B cell (primary cell): ENCODE data around the gene PAN2. TPM values are rescaled to one million over a fixed set of nuclear protein-coding genes. Genes with fewer than 3 reads are reported as not detected.

Experiments used
- ATAC-seq: fragments of 200-7000 bp; cut with Tn5 transposase; one replicate; pipeline ENCODE4 v1.10.0; 2021; ENCODE audit warnings: low read depth, mild to moderate bottlenecking, moderate number of reproducible peaks, moderate library complexity
- CTCF ChIA-PET: fragments of 350-600 bp; sonication (Branson Sonifier 250); formaldehyde crosslinking; loops from one replicate; lab custom pipeline; 2021; ENCODE audit warnings: antibody characterized with exemption, inconsistent platforms; lab: Charles Lee
- POLR2A ChIA-PET: fragments of 350-600 bp; sonication (Branson Sonifier 250); formaldehyde crosslinking; loops from one replicate; lab custom pipeline; 2021; ENCODE audit warnings: antibody characterized with exemption; lab: Charles Lee
- DNase-seq: peaks from one replicate; pipeline ENCODE4 v3.0.0; 2013
- H2AFZ ChIP-seq: 2 replicates; pipeline ENCODE4 v1.6.1; 2012; ENCODE audit warnings: mild to moderate bottlenecking, low read depth, low read length; ENCODE audit not compliant: insufficient read depth, poor library complexity, severe bottlenecking
- H3K27ac ChIP-seq, 2 donors: 1 replicate in 1 of 2; 2 replicates in 1 of 2; pipeline ENCODE4 v1.5.1; 2012 to 2013; ENCODE audit warnings: low read length in 2 of 2, mild to moderate bottlenecking in 2 of 2, moderate library complexity in 1 of 2
- H3K27me3 ChIP-seq, 4 experiments: fragments of 200-600 bp in 1 of 4; sonication (generic) in 1 of 4; replicated peaks in 1 of 4; 1 replicate in 2 of 4; 2 replicates in 2 of 4; pipeline versions ENCODE4 v1.6.1 to v1.7.0; 2013 to 2016; ENCODE audit warnings: low read length in 3 of 4, mild to moderate bottlenecking in 2 of 4, mixed read lengths in 1 of 4, moderate library complexity in 1 of 4; ENCODE audit not compliant: insufficient read depth in 4 of 4, control insufficient read depth in 3 of 4; ENCODE audit errors: control extremely low read depth in 1 of 4
- H3K36me3 ChIP-seq, 2 experiments: replicated peaks in 1 of 2; 1 replicate in 1 of 2; 2 replicates in 1 of 2; pipeline versions ENCODE4 v1.6.1 to v1.7.1; 2013; ENCODE audit warnings: low read length in 1 of 2; ENCODE audit not compliant: insufficient read depth in 2 of 2, control insufficient read depth in 1 of 2; ENCODE audit errors: control extremely low read depth in 1 of 2, extremely low read depth in 1 of 2
- H3K4me1 ChIP-seq, 2 donors: fragments of 200-600 bp in 1 of 2; sonication (generic) in 1 of 2; 1 replicate in 1 of 2; 2 replicates in 1 of 2; pipeline versions ENCODE4 v1.5.1 to v1.6.1; 2013 to 2017; ENCODE audit warnings: low read length in 2 of 2; ENCODE audit not compliant: control insufficient read depth in 2 of 2, insufficient read depth in 2 of 2
- H3K4me2 ChIP-seq: replicated peaks from 2 replicates; pipeline ENCODE3; 2012; ENCODE audit warnings: mild to moderate bottlenecking, low read depth, low read length; ENCODE audit not compliant: poor library complexity, severe bottlenecking
- H3K4me3 ChIP-seq, 5 experiments: fragments of 200-600 bp in 1 of 5; sonication (generic) in 1 of 5; 1 replicate in 3 of 5; 2 replicates in 2 of 5; pipeline versions ENCODE4 v1.5.1 to v1.7.0; 2011 to 2016; ENCODE audit warnings: low read length in 4 of 5, mild to moderate bottlenecking in 4 of 5, low read depth in 2 of 5, control low read depth in 1 of 5, moderate library complexity in 1 of 5; ENCODE audit not compliant: insufficient read depth in 1 of 5; ENCODE audit errors: control extremely low read depth in 1 of 5, extremely low read depth in 1 of 5
- H3K79me2 ChIP-seq: fragments of 200-600 bp; sonication (generic); one replicate; pipeline ENCODE4 v1.6.0; 2016; ENCODE audit warnings: low read length; ENCODE audit not compliant: control insufficient read depth, insufficient read depth
- H3K9ac ChIP-seq: fragments of 200-600 bp; sonication (generic); 2 replicates; pipeline ENCODE4 v1.6.1; 2017; ENCODE audit warnings: mild to moderate bottlenecking, low read length, moderate library complexity
- H3K9me3 ChIP-seq, 3 donors: one replicate each; pipeline versions ENCODE4 v1.6.1 to v1.7.1; 2013; ENCODE audit warnings: low read length in 2 of 3; ENCODE audit not compliant: control insufficient read depth in 2 of 3, insufficient read depth in 1 of 3; ENCODE audit errors: control extremely low read depth in 1 of 3
- H4K20me1 ChIP-seq: 2 replicates; pipeline ENCODE4 v1.6.0; 2012; ENCODE audit warnings: mild to moderate bottlenecking, low read length; ENCODE audit not compliant: insufficient read depth, control insufficient read depth, poor library complexity, severe bottlenecking
- H3K27ac Mint-ChIP-seq: one replicate; pipeline ENCODE4 v1.8.0; 2021; ENCODE audit warnings: mixed read lengths
- H3K27me3 Mint-ChIP-seq: one replicate; pipeline ENCODE4 v1.8.0; 2021; ENCODE audit warnings: mixed read lengths
- H3K4me1 Mint-ChIP-seq: one replicate; pipeline ENCODE4 v1.8.0; 2021; ENCODE audit warnings: mixed read lengths
- H3K4me3 Mint-ChIP-seq: one replicate; pipeline ENCODE4 v1.8.0; 2021; ENCODE audit warnings: mixed read lengths
- H3K9me3 Mint-ChIP-seq: one replicate; pipeline ENCODE4 v1.8.0; 2022; ENCODE audit warnings: mixed read lengths; ENCODE audit not compliant: insufficient read depth
- CTCF ChIP-seq: fragments of 200-600 bp; IDR thresholded peaks from one replicate; pipeline ENCODE4 v1.8.0; 2022; ENCODE audit warnings: antibody characterized with exemption, mild to moderate bottlenecking
- EZH2 ChIP-seq: IDR thresholded peaks from 2 replicates; pipeline ENCODE4 v1.6.1; 2012; ENCODE audit warnings: borderline replicate concordance, low read depth, mild to moderate bottlenecking, moderate library complexity, low read length; ENCODE audit not compliant: insufficient read depth, poor library complexity, severe bottlenecking
- WGBS: methylation state at CpG from one replicate; pipeline ENCODE4 v1.1.5; 2013; ENCODE audit warnings: missing lambda C conversion rate; ENCODE audit not compliant: insufficient coverage; 5-methylcytosine and 5-hydroxymethylcytosine counted together
- intact Hi-C: fragments of 100-400 bp; cut with micrococcal nuclease; formaldehyde crosslinking; loops from one replicate; pipeline ENCODE4 v1.10.0; 2022
- polyA plus RNA-seq: library from polyadenylated mRNA; depleted of rRNA; stranded (reverse); fragments of >200 nt; gene quantifications from 2 replicates; pipeline ENCODE4 v1.2.3, GENCODE V29; 2012
- total RNA-seq, 2 donors: library from RNA; stranded (reverse); fragments of 120-200 nt in 1 of 2; gene quantifications; 1 replicate in 1 of 2; 2 replicates in 1 of 2; pipeline versions ENCODE4 v1.2.3 to v1.2.4, GENCODE V29; 2013 to 2022

The PAN2 gene
- total and polyA plus RNA-seq, 2 donors (not counting 1 experiment from before 2014, with no cell fraction given) = 211 to 230 TPM

- Histone ChIP-seq H3K4me2 (peak overlapping the region; percentile 93), H3K4me3 (peak overlapping the region; percentile 78 to 91 (median 83)), H4K20me1 (peaks cover 31% of the 10 kb centered on the region), H3K9ac (peak overlapping the region; percentile 81), H3K9me3 (no peaks in the 10 kb centered on the region), H3K4me1 (peaks cover 51 to 61% of the 10 kb centered on the region in 2 donors), H3K36me3 (peaks cover 0 to 4% of the 10 kb centered on the region in 2 experiments), H3K79me2 (peaks cover 75% of the 10 kb centered on the region), H3K27ac (peak overlapping the region; percentile 92 to 95), H2AFZ (peak overlapping the region; percentile 97), H3K27me3 (no peaks in the 10 kb centered on the region)
- Mint-ChIP-seq H3K4me3 (peak overlapping the region; percentile 98), H3K27ac (peak overlapping the region; percentile 97), H3K27me3 (no peaks in the 10 kb centered on the region), H3K9me3 (no peaks in the 10 kb centered on the region), H3K4me1 (peaks cover 58% of the 10 kb centered on the region)
- POLR2A ChIA-PET = interaction anchor here (0.9 to 1.2 kb wide), 3 partner anchors 39 to 110 kb away, joined by 3 to 5 read pairs (median 4); partner anchors contain the start of genes IL23A and SMARCC2
- TF ChIP-seq CTCF (no peak), EZH2 (no peak)
- ATAC-seq (no peak), DNase-seq (no peak)
- CTCF ChIA-PET = interaction anchor here (0.8 to 1.1 kb wide), 3 partner anchors 11 to 180 kb away, joined by 4 to 9 read pairs (median 4); partner anchors contain the start of gene STAT2
- intact Hi-C loops = no loop called here
- whole genome bisulfite sequencing = 1% methylated on average over 10 of the region's 10 CpGs
Observed at GRCh38 chr12:56299308-56299852, 34.4 kb downstream of the PAN2 start.

GRCh38 chr12:56298828-56299227 is 35.0 kb downstream of the PAN2 start:
- H3K9me3 ChIP-seq = no peaks in the 10 kb centered on the region
- peak overlapping the region; percentile 93 for H3K4me2 ChIP-seq
- peaks cover 51 to 61% of the 10 kb centered on the region in 2 donors for H3K4me1 ChIP-seq
- intact Hi-C loops = no loop called here
- POLR2A ChIA-PET = interaction anchor here (1.0 kb wide), 1 partner anchor 17 kb away, joined by 3 read pairs; the partner anchor contains the start of gene CNPY2
- peak overlapping the region; percentile 97 for H3K27ac Mint-ChIP-seq
- H3K4me3 Mint-ChIP-seq = peak overlapping the region; percentile 98
- WGBS = 74% methylated on average over 3 of the region's 5 CpGs
- H3K4me1 Mint-ChIP-seq = peaks cover 60% of the 10 kb centered on the region
- peaks cover 81% of the 10 kb centered on the region for H3K79me2 ChIP-seq
- TF ChIP-seq EZH2 (no peak), CTCF (no peak)
- H3K27me3 Mint-ChIP-seq = no peaks in the 10 kb centered on the region
- ATAC-seq (no peak), DNase-seq (no peak)
- peaks cover 35% of the 10 kb centered on the region for H4K20me1 ChIP-seq
- peak overlapping the region; percentile 81 for H3K9ac ChIP-seq
- H3K27me3 ChIP-seq = no peaks in the 10 kb centered on the region
- H2AFZ ChIP-seq = no peak overlapping the region
- no peaks in the 10 kb centered on the region for H3K9me3 Mint-ChIP-seq
- CTCF ChIA-PET = interaction anchor here (0.6 to 2.2 kb wide), 8 partner anchors 10 to 317 kb away, joined by 3 to 9 read pairs (median 4); partner anchors contain the start of genes IL23A, SMARCC2 and STAT2
- peak overlapping the region in 4 of 5 experiments; percentile 78 to 91 (median 84) for H3K4me3 ChIP-seq
- H3K27ac ChIP-seq = peak overlapping the region in 1 of 2 donors; percentile 95
- H3K36me3 ChIP-seq = peaks cover 0 to 6% of the 10 kb centered on the region in 2 experiments
